ENCODE measurements around the gene PAX5.

- no peak for TF ChIP-seq CTCF (IDR thresholded peaks at IDR 0.05; ENCODE audit: borderline replicate concordance, extremely low read depth, low read length, poor library complexity, severe bottlenecking)
- TF ChIP-seq EZH2 (IDR thresholded peaks at IDR 0.05; ENCODE audit: borderline replicate concordance, low read depth, low read length, severe bottlenecking) = no peak
These were observed 144.2 kb downstream of the PAX5 start for GRCh38 chr9:36889844-36890243.
